GM21515 (cell line): Measurements from ENCODE around the gene R3HDM2.
A peak's percentile ranks its signal among the peaks of the same experiment; 100 is the strongest.

Source experiments
- ATAC-seq: cut with Tn5 transposase; IDR thresholded peaks from one replicate; pipeline ENCODE4 v1.9.1; 2021; ENCODE audit not compliant: unreplicated experiment

R3HDM2 gene

DNA sequence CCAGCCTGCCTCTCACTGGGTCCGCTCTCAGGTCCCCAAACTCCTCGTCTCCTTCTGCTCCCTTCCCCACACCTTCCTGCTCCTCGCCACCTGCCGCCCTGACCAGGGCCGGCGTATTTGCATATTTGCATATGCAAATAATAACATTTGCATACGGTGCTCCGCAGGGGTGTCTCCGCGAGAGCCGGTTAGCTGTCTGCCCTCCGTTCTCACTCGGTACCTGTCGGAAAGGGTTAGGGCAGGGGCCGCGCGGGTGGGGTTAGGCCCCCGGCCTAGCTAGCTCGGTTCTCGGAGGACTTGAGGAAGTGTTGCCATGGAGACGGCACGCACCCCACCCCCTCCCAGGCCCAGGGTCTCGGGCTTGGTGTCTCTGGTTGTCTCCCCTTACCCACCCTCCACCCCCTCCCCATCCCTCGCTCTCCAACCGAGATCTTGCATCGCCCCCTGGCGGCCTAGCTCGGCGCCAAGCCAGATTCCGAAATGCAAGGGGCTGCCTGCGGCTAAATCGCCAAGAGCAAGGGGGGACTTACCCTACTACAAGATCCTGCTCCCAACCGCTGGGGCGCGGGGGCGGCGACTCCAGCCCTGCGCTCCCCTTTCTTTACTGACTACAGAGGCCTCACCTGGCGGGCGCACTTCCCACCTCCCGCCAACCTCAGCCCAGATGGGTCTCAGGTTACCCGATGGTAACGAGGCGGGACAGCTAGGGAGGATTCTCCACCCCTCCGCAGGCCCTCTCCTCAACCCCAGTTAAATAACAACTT lies 188.0 kb downstream of the R3HDM2 start:
- no peak for ATAC-seq

DNA sequence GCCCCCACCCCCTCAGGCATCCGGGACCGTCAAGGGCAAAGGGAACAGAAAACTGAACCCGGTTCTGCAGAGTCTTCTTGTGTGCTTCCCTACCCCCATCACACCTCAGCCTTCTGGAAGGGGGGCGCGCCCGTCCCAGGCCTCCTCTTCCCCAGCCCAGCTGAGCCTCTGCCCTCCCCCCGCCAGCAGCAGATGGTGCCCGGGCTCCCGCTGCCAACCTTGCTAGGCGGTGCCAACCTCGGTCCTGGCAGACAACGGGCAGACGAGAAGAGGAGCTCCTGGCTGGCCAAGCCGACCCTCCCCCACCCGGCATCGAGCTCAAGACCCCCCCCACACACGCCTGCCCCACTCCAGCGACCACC lies 188.5 kb downstream of the R3HDM2 start:
- no peak for ATAC-seq

DNA sequence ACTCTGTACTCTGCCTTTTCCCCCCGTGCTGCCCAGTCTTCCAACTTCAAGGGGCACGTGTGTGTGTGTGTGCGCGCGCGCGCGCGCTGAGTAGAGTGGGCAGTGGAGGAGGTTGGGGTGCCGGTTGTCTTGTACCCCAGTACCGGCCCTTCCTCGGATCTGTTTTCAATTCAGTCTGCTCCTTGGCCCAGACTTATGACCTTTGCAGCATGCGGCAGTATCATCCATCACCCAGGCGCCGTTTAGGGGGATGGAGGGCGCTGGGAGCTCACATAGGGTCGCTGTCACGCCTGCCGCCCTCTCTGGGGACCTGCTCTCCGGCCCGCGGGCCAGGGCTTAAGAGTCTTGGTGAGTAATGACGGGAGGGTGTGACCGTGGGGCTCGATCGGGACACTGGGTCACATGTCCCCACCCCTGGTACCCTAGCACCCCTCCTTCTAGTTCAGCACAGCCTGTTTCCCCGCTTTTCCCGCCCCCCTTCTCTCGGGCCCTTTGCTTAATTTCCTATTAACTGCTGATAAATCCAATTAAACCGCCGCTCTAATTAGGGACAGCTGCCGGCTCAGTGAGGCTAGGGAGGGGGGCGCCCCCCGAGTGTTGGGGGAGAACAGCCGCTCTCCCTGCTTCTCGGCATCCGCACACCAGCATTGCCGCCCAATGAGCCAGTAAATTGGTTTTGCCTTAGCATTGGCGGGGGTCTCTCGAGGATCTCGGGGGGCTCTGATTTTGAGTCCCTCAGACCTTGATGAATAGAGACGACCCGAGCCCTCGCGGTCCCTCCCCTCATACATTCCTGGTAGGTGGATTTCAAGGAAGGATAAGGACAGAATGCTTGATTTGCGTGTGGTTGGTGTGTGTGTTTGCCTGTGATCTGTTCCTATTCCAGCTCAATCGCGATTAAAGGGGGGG lies 189.2 kb downstream of the R3HDM2 start:
- ATAC-seq = no peak

DNA sequence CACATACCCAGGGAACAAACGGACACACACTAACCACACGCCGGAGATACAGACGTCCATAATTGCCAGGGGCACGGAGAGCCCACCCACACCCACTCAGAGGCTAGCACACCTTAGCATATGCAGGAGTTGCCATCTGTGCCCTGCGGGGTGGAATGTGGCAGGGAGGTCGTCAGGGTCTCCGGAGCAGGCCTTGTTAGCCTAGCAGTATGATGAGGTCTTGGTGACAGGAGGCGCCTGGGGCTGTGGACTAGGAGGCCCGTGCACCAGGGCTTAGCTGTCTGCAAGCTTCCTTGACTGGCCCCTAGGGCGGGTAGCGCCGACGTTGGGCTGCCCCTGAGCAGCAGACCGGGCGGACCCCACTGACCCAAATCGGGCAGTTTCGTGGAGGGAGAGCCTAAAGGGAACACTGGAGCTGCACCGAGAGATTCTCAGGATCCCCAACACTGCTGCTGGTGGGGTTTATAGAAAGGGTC lies 189.9 kb downstream of the R3HDM2 start:
- ATAC-seq = no peak

DNA sequence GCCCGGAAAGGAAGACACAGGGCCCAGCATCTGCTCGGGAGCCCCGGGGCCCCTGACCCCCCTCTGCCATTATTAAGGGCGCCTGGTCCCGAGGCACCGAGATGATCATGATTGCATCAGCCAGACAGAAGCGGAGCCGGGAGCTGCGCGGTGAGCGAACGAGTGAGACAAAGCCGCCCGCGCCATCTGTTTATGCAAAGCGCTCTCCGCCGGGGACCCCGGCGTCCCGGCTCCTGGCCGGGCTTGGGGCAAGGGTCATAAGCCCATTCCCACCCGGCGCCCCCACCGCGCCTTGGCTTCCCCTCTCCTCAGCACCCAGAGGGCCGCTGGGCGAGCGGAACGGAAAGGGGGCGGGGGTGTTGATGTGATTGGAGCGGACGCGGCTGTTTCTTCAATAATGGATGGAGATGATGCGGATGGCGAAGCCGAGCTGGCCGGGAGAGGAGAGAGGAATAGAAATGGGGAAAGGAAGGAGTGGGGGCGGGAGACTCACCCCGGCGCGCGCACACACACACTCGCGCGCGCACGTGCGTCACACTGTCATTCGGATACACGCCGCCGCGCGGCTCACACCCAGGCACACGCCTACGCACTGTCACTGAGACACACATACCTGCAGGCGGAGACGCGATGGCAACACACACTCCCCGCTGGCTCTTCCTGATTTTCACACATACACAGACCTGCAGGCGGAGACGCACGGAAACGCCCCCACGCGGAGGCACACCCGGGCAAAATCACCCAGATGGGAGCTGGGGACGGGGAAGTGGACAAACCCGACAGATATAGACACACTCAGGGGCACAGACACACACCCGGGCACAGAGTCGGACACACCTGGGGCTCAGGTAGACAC lies 190.5 kb downstream of the R3HDM2 start:
- ATAC-seq = no peak

DNA sequence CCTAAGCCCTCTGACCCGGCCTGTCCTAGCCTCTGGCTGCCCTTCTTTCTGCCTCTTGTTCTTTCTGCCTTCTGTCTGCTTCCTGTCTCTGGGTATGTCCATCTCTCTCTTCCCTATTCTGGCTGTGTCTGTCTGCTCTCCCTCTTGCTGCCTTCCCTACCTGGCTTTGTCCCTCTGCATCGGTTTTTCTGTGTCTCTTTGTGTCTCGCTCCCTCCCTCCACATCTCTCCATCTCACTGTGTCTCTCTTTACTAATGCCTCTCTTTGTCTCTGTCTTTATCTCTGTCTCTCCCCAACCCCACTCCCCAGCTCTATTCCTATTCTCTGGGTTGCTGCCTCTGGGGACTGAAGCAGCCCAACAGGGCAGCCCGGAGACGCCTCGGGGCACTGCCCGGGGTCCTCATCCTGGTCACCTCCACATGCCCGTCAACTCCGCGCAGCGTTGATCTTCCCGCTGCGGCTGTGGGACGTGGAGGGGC lies 191.2 kb downstream of the R3HDM2 start:
- no peak for ATAC-seq

DNA sequence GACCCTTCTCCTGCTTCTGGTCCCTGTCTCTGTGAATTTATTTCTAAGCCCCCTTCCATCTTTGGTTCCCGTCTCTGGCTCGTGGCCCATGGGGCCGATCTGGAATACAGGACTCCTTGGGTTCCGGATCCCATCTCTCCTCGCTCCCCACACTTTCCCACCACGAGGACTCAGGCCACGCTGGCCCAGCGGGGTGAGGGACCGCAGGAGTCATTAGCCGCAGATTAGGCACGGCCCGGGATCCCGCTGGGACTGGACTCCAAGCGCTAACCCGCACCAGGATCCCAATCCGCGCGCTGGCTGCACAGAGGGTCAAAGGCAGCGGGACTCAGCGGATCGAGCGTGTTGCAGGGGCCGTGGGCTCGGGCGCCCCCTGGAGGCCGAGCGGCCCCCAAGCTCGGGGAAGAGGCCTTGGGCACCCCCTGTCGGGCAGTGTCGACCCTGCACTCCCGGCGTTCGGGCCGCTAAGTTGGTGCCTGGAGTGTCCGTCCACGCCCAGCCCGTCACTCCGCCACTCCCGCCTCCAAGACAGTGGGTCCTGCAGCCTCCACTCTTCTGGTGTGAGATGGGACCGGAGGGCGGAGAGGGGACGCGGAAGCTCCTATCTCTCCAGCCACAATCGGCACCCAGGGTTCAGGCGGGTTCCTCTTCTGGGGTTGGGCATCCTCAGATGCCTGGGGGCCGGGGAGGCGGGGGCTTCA lies 191.8 kb downstream of the R3HDM2 start:
- peak; percentile 50 for ATAC-seq

DNA sequence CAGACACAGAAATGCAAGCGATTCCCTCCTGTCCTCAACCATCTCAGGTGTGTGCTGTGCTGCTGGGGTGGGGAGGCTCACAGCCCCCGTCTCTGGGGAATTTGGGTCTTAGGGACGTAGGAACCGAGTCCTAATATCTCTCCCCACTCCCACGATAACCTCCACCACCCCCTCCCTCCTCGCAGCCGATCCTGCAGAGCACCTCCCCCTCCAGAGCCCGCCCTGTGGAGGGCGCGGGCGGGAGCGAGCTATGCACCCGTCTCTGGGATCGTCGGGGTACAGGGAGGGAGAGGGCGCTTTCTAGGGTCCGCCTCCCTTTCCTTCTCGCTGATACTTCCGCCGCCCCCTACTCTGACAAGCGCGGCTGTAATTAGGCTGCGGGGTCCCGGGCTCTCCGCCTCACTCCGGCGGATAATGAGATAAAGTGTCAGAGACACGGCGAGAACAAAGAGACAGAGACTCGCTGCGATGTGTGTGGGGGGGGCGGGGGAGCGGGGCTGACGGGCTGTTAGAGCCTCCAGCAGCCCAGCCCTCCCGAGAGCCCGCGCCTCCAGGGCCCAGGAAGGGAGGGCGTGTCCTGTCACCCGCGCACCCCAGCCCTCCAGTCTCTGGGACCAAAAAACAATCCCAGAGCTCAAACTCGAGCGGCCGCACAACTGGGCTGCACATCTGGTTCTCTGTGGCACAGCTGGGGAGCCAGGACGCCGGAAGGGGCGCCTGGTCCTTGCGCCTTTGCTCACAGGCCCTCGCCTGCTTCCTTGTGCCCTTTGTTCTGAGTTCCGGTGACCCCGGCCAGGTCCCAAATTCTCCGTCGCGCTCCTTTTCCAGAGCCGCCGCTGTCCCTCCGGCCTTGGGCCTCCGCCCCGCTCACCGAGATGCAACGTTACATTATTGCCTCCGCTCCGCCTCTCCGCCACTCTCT lies 192.7 kb downstream of the R3HDM2 start:
- no peak for ATAC-seq

DNA sequence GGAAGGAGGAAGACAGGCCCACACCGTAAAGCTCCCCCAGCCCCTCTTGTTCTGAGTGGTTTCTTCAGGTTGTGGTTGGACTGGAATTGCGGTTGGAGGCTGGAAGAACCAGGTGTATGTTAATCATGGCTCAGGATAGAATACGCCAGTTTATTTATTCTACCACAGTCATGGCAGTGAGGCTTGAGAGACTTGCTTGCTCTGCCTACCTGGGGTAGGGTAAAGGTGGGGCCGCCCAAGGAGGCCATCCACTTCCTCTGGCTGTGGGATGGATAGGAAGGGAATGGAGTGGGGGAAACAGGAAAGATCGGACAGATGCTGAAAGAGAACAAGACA lies 193.3 kb downstream of the R3HDM2 start:
- ATAC-seq = no peak

DNA sequence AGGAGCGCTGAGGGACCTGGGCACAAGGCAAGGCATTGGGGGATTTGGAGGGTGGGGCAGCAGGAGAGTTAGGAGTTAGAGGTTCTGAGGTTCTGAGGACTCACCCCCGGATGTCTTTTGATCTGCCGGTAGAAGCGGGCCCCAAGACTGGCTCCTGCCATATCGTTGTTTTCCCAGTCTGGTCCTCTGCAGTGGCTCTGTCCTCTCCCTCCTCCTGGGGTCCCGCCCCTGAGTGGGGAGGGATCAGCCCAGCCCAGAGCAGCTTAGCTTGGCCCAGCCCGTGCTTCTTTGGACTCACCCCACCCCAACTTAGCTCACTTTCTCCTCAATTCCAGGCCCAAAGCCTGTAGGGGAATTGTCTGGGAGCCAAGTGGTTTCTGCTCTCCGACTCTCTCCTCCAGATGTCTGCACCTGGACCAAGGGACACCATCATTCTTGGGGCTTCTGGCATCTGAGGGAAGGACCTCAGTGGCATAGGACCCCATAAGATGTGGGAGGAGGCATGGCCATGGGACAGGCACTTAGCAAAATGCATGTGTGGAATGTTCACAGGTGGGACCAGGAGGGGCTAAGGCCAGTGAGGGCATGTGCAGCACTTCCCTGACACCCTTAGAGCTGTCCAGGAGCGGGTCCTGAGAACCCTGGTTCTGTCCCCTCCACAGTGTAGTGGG lies 193.8 kb downstream of the R3HDM2 start:
- no peak for ATAC-seq

DNA sequence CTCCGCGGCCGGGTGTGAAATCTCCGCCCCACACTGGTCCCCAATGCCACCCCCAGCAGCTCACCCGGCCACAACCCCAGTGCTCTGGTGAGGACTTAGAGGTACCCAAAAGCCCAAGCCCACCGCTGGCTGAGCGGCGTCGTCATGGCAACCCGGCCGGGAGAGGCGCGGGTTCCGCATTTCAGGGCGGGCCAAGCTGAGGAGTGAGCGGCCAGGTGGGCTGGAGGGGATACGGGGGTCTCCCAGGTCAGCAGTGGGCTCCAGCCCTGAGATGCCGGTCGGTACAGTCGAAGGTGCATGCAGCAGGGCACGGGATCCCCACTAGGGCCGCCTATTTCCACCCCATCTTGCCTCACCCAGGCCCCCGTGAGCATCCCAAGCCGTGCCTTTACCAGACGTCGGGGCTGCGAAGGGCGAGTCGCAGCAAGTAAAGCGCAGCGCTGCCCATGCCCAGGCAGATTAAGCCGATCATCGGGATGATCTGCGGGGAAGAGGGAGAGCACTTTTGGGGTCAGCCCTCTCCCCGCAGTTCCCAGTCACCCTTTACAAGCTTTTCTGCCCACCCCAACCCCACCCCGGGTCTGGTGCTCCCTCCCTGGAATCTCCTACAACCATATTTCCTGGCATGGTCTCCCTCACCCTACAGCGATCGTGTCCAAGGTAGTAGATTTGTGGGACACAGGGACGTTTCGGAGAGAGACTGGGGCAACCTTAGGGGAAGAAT lies 194.5 kb downstream of the R3HDM2 start:
- ATAC-seq = no peak

DNA sequence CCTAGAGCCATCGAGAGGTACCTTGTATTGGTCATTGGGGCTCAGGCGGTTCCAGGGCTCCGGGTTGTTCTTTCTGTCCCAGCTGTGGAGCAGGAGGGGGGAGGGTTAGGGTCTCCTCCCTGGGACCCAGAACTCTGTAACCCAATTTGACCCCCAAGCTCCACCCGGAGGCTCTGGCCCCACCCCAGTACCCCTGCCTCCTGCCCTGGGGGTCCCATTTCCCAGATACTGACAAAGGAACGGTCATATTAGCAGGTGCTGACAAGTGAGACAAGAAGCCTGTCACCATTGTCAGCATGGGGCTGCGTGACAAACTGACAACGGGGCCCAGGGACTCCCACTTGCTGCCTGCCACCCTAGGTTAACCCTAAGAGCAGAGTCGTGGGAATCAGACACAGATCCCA lies 195.1 kb downstream of the R3HDM2 start:
- ATAC-seq = no peak

DNA sequence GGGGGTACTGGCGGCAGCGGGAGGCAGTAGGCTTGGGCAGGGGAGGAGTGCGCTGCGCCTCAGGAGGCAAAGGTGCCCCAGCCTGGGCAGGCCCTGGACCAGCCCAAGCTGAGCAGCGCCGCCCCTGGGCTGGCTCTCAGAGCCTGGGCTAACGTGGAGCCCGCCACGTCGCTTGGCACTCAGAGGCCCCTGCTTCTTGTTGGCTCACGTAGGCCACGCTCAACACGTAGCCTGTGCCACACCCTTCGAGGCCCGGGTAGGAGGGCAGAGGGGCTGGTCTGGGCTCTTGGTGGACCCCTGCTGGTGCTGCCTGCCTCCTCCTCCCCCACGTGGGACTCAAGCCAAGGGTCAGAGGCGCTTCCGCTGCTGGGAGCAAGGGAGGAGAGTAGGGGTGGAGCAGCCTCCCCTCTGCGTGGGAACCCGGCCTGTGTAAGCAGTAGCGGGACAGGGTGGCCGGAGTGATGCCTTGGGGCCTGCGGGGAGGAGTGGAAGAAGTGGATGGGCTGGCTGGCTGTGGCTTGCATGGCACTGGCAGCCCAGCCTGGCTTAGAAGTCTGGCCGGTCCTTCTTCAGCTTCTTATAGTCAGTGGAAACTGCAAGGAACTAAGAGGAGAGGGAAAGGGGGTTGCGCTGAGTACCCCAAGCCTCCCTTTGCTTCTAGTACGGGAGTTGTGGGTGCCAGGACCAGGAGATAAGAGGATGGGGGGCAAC lies 195.7 kb downstream of the R3HDM2 start:
- ATAC-seq = no peak

DNA sequence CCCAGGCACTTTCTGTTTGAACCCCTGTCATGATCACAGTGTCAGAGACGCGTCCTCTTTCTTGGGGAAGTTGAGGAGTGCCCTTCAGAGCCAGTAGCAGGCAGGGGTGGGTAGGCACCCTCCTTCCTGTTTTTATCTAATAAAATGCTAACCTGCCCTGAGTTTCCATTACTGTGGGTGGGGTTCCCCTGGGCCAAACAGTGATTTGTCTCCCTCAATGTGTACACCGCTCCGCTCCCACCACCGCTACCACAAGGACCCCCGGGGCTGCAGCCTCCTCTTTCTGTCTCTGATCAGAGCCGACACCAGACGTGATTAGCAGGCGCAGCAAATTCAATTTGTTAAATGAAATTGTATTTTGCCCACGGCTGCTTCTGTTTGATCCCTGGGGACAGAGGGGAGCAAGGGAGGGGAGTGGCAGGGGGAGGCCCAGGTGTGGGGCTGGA lies 196.2 kb downstream of the R3HDM2 start:
- no peak for ATAC-seq

DNA sequence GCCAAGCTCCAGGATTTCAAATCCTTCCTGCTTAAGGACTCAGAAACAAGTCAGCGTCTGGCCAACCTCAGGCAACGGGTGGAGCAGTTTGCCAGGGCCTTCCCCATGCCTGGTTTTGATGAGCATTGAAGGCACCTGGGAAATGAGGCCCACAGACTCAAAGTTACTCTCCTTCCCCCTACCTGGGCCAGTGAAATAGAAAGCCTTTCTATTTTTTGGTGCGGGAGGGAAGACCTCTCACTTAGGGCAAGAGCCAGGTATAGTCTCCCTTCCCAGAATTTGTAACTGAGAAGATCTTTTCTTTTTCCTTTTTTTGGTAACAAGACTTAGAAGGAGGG lies 196.6 kb downstream of the R3HDM2 start:
- ATAC-seq = no peak

DNA sequence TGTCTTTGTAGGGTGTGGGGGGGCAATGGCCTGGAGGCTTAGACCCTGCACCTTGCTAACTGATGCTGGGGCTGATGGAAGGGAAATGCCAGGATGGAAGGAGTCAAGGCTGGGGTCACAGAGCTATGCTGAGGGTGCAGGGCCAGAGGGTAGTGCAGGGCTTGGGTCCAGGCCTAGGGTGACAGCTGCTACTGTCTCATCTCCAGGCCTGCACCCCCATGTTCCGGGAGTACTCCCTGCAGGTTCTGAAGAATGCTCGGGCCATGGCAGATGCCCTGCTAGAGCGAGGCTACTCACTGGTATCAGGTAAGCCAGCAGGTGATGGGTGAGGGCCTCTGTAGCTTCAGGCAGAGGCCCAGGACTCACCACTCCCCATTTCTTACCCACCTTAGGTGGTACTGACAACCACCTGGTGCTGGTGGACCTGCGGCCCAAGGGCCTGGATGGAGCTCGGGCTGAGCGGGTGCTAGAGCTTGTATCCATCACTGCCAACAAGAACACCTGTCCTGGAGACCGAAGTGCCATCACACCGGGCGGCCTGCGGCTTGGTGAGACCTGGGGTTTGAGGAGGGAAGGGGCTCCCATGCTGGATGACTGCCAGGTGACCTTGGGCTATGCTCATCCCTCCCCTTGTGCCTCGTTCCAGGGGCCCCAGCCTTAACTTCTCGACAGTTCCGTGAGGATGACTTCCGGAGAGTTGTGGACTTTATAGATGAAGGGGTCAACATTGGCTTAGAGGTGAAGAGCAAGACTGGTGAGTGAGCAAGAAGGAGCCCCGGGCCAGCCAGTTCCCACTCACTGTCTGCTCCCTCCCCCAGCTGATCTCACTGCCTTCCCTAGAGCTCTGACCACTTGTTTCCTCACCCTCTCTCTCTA lies 197.2 kb downstream of the R3HDM2 start:
- no peak for ATAC-seq
